ENCODE measurements around the gene SMIM10L1.

The SMIM10L1 gene

DNA sequence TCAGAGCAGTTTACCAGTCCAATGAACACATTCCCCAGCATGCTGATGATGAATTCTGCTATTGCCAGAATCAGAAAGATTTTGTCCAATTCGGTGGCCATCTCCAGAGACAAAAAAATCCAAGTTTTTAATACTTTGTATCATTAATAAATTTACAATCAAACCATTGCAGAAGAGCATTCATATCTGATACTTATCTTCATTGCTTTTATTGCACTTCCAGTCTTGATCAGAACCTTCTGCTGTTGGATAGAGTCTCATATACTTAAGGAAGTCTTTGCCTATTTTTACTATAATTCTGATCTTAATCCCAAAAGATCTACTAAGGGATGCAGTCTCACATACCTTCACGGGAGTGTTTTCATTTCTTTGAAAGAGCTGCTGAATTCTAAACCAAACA, 15.8 kb downstream of the SMIM10L1 start, which contains the start of gene TAS2R42:
TSS of gene TAS2R42 (minus strand) at position 101 of the 400 bp plus-strand sequence. CDS start at position 101, 0 bp downstream.
- no peak for DNase-seq (ENCODE audit: low spot score)

DNA sequence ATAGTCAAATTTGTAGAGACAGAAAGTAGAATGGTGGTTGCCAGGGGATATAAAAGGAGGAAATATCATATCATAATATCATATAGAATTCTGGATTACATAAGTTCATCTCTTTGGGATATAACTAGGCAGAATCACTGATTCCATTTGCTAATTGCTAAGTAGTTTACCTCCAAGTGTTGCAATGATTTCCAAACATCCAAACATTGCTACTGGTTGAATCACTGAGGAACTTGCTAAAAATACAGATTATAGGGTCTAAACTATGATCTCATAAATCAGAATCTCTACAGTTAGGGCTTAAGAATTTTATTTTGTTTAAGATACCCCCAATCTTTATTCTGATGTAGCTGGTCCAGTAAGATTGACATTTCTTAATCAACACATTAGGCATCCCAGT, 31.8 kb downstream of the SMIM10L1 start:
- no peak for DNase-seq (ENCODE audit: low spot score)

DNA sequence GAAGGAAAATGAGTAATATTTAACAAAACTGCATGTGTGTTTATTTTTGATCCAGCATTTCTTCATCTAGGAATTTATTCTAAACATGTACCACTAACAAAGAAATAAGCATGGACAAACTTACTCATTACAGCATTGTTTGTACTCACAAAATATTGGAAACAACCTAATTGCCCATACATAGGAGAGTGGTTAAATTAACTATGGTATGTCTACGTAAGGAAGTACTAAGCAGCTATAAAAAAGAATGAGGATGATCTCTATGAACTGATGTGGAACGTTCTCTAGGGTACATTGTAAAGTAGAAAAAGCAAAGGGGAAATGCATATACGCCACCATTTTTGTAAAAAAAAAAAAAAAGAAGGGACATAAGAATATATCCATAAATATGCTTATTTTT, 33.2 kb downstream of the SMIM10L1 start:
- DNase-seq (ENCODE audit: low spot score): no peak

DNA sequence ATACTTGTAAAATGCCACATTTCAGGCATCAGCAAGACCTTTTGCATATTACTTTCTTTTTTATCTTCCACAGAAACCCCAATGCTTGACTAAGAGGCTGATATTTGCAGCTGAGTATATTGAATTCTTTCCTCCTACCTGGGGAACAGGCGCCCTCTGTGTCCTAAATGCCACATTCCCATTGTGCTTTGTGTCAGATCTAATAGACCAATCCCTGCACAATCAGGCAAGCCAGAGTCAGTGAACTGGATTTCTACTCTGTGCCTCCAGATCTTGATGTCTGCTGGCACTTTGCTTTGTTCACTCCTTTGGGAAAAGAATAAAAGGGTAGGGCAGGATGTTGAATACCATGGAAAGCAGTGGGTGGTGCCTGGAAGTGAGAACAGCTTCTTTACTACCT, 38.1 kb downstream of the SMIM10L1 start:
- DNase-seq (ENCODE audit: low spot score): no peak

Data from left forelimb (tissue), 1 donor.